ENCODE results near the gene LRRC36.

GRCh38 chr16:67407176-67407787, 80.7 kb downstream of the LRRC36 start:
- TF ChIP-seq CTCF (conservative IDR thresholded peaks at IDR 0.05) (no peak), EZH2 (IDR thresholded peaks at IDR 0.05; ENCODE audit: low read depth) (no peak)
